Right lobe of liver (tissue), 6 donors: ENCODE measurements around the gene CENPM. TPM values are rescaled to one million over a fixed set of nuclear protein-coding genes. Genes with fewer than 3 reads are reported as not detected.

Experiments
- ATAC-seq, 4 donors: fragments of 200-7000 bp; cut with Tn5 transposase; one replicate each; pipeline ENCODE4 v1.9.1; 2020; ENCODE audit warnings: mild to moderate bottlenecking in 4 of 4, moderate library complexity in 4 of 4
- DNase-seq, 3 donors: peaks; one replicate each; pipeline ENCODE4 v3.0.0-alpha.2; 2020
- H3K27ac ChIP-seq, 3 donors: fragments of 200-600 bp; one replicate each; pipeline ENCODE4 v1.8.0; 2022
- H3K27me3 ChIP-seq, 2 donors: fragments of 200-600 bp; one replicate each; pipeline ENCODE4 v1.8.0; 2022
- H3K36me3 ChIP-seq, 4 donors: fragments of 200-600 bp; sonication (generic) in 1 of 4; one replicate each; pipeline versions ENCODE4 v1.5.1 to v1.8.0; 2017 to 2022; ENCODE audit warnings: control low read depth in 1 of 4
- H3K4me1 ChIP-seq, 4 donors: fragments of 200-600 bp; sonication (generic) in 1 of 4; one replicate each; pipeline versions ENCODE4 v1.5.1 to v1.8.0; 2017 to 2022; ENCODE audit warnings: control low read depth in 1 of 4
- H3K4me3 ChIP-seq, 3 donors: fragments of 200-600 bp; one replicate each; pipeline ENCODE4 v1.8.0; 2022
- H3K9me3 ChIP-seq, 4 donors: fragments of 200-600 bp; sonication (generic) in 1 of 4; one replicate each; pipeline versions ENCODE4 v1.5.1 to v1.8.0; 2017 to 2022; ENCODE audit warnings: control low read depth in 1 of 4
- CTCF ChIP-seq, 4 donors: fragments of 200-600 bp in 3 of 4; fragments of 450-650 bp in 1 of 4; IDR thresholded peaks; one replicate each; pipeline versions ENCODE4 v1.5.1 to v1.8.0; 2016 to 2022; ENCODE audit warnings: antibody characterized with exemption in 4 of 4, mild to moderate bottlenecking in 2 of 4
- POLR2A ChIP-seq: fragments of 450-650 bp; IDR thresholded peaks from one replicate; pipeline ENCODE4 v1.6.1; 2017; ENCODE audit warnings: antibody characterized with exemption, mild to moderate bottlenecking
- WGBS: methylation state at CpG from one replicate; pipeline ENCODE4 v1.1.6; 2018; ENCODE audit warnings: low coverage, low lambda C conversion rate; ENCODE audit not compliant: insufficient coverage; ENCODE audit errors: missing lambda C conversion rate; 5-methylcytosine and 5-hydroxymethylcytosine counted together
- intact Hi-C, 2 donors: fragments of 100-400 bp; cut with DNase I; formaldehyde crosslinking; loops; one replicate each; pipeline versions ENCODE4 v1.11.2 to v1.14.1; 2022
- total RNA-seq, 6 experiments: library from RNA; depleted of rRNA in 2 of 6; stranded (reverse); fragments of >200 nt in 2 of 6; fragmentation: NEBNext Ultra II Directional in 3 of 6; extraction: Animal tissue kit (Norgen Biotek cat#: 25700) in 3 of 6; gene quantifications; one replicate each; pipeline versions ENCODE4 v1.1.0 to v1.2.4, GENCODE V29; 2016 to 2023
- donor health status: DM: no; HTN: yes; CAD: no.
- donor health status: DM: no; HTN: no; CAD: no.
- donor health status: DM: no; HTN: no; CAD: no.
- donor health status: DM: no; HTN: yes; CAD: no.
- donor health status: DM: no; HTN: yes; CAD: no.

CENPM gene
- total RNA-seq, 6 experiments from 2014 or later = 0.29 to 3.7 (median 1.8) TPM; not detected in 2

GRCh38 chr22:41922940-41923594 lies 23.9 kb downstream of the CENPM start:
- intact Hi-C loops = no loop called here
- ATAC-seq = no peak
- no peak for TF ChIP-seq CTCF (IDR thresholded peaks at IDR 0.05)
- TF ChIP-seq POLR2A = no peak
- Histone ChIP-seq H3K27ac (no peak overlapping the region), H3K4me3 (no peak overlapping the region), H3K27me3 (no peaks in the 10 kb centered on the region), H3K9me3 (no peaks in the 10 kb centered on the region), H3K4me1 (peaks cover 0 to 16% (median 0%) of the 10 kb centered on the region in 4 donors), H3K36me3 (no peaks in the 10 kb centered on the region)
- 93% methylated on average over 2 of the region's 4 CpGs for WGBS
- DNase-seq = no peak

GRCh38 chr22:41922328-41922727 lies 24.6 kb downstream of the CENPM start:
- TF ChIP-seq CTCF (IDR thresholded peaks at IDR 0.05) (no peak), POLR2A (no peak)
- Histone ChIP-seq H3K27ac (no peak overlapping the region), H3K27me3 (no peaks in the 10 kb centered on the region), H3K9me3 (no peaks in the 10 kb centered on the region), H3K36me3 (no peaks in the 10 kb centered on the region), H3K4me3 (no peak overlapping the region), H3K4me1 (peaks cover 0 to 16% (median 0%) of the 10 kb centered on the region in 4 donors)
- WGBS = 83% methylated on average over 5 of the region's 5 CpGs
- intact Hi-C loops = no loop called here
- ATAC-seq = no peak
- DNase-seq = no peak

GRCh38 chr22:41920271-41920976 lies 26.5 kb downstream of the CENPM start:
- WGBS = 68% methylated on average over 5 of the region's 21 CpGs
- Histone ChIP-seq H3K4me1 (peaks cover 0 to 7% (median 0%) of the 10 kb centered on the region in 4 donors), H3K27me3 (peaks cover 2 to 4% of the 10 kb centered on the region in 2 donors), H3K4me3 (no peak overlapping the region), H3K9me3 (no peaks in the 10 kb centered on the region), H3K36me3 (no peaks in the 10 kb centered on the region), H3K27ac (no peak overlapping the region)
- intact Hi-C loops = no loop called here
- TF ChIP-seq POLR2A (no peak), CTCF (IDR thresholded peaks at IDR 0.05) (no peak)
- no peak for DNase-seq
- ATAC-seq = peak in 2 of 4 donors; percentile 4 to 18

GRCh38 chr22:41919357-41920224 lies 27.4 kb downstream of the CENPM start:
- intact Hi-C loops = no loop called here
- peak; percentile 50 to 62 (median 56) for ATAC-seq
- peak in 1 of 3 donors; percentile 50 for DNase-seq
- no peaks in the 10 kb centered on the region for H3K36me3 ChIP-seq
- H3K4me3 ChIP-seq = peak overlapping the region; percentile 9 to 47 (median 18)
- no peaks in the 10 kb centered on the region for H3K9me3 ChIP-seq
- no peak overlapping the region for H3K27ac ChIP-seq
- TF ChIP-seq POLR2A (no peak), CTCF (IDR thresholded peaks at IDR 0.05) (no peak)
- H3K4me1 ChIP-seq = peaks cover 0 to 9% (median 0%) of the 10 kb centered on the region in 4 donors
- peaks cover 7 to 11% of the 10 kb centered on the region in 2 donors for H3K27me3 ChIP-seq
- 3% methylated on average over 14 of the region's 62 CpGs for WGBS
